Mesendoderm (in vitro differentiated cells): Measurements from ENCODE around the gene ENTPD1.

Experiments
- DNase-seq: peaks from one replicate; pipeline ENCODE4 v3.0.0; 2013
- H2AK5ac ChIP-seq: 2 replicates; pipeline ENCODE4 v1.6.1; 2013; ENCODE audit warnings: low read length, inconsistent platforms
- H2BK120ac ChIP-seq: 2 replicates; pipeline ENCODE4 v1.6.1; 2013; ENCODE audit warnings: low read depth, mild to moderate bottlenecking, low read length, moderate library complexity, mixed read lengths
- H2BK15ac ChIP-seq: replicated peaks from 2 replicates; pipeline ENCODE4 v1.6.1; 2013; ENCODE audit warnings: low read depth, mild to moderate bottlenecking, moderate library complexity
- H2BK5ac ChIP-seq: 2 replicates; pipeline ENCODE4 v1.6.1; 2013; ENCODE audit warnings: low read length, inconsistent platforms
- H3K18ac ChIP-seq: 2 replicates; pipeline ENCODE4 v1.6.1; 2013; ENCODE audit warnings: mild to moderate bottlenecking, low read length, mixed read lengths
- H3K23ac ChIP-seq: one replicate; pipeline ENCODE4 v1.6.1; 2013; ENCODE audit warnings: low read length
- H3K27ac ChIP-seq: 2 replicates; pipeline ENCODE4 v1.5.1; 2013; ENCODE audit warnings: low read depth, mild to moderate bottlenecking, inconsistent platforms, low read length, moderate library complexity
- H3K27me3 ChIP-seq: 2 replicates; pipeline ENCODE4 v1.6.1; 2013; ENCODE audit warnings: low read length, control low read depth, mild to moderate bottlenecking, inconsistent platforms; ENCODE audit not compliant: insufficient read depth, poor library complexity
- H3K36me3 ChIP-seq: 2 replicates; pipeline ENCODE4 v1.6.1; 2013; ENCODE audit warnings: low read length, inconsistent platforms; ENCODE audit not compliant: control insufficient read depth, insufficient read depth
- H3K4ac ChIP-seq: one replicate; pipeline ENCODE4 v1.6.1; 2013; ENCODE audit warnings: low read depth, mild to moderate bottlenecking, low read length, moderate library complexity
- H3K4me1 ChIP-seq: 2 replicates; pipeline ENCODE4 v1.6.1; 2013; ENCODE audit warnings: low read depth, low read length, inconsistent platforms; ENCODE audit not compliant: control insufficient read depth
- H3K4me2 ChIP-seq: 2 replicates; pipeline ENCODE4 v1.6.1; 2013; ENCODE audit warnings: low read length
- H3K4me3 ChIP-seq: 2 replicates; pipeline ENCODE4 v1.5.1; 2013; ENCODE audit warnings: mild to moderate bottlenecking, low read length
- H3K56ac ChIP-seq: one replicate; pipeline ENCODE4 v1.6.1; 2013; ENCODE audit warnings: low read length
- H3K79me1 ChIP-seq: 2 replicates; pipeline ENCODE4 v1.6.1; 2013; ENCODE audit warnings: low read length, inconsistent platforms
- H3K79me2 ChIP-seq: 2 replicates; pipeline ENCODE4 v1.6.1; 2013; ENCODE audit warnings: mild to moderate bottlenecking, low read length; ENCODE audit not compliant: control insufficient read depth, insufficient read depth
- H3K9ac ChIP-seq: 2 replicates; pipeline ENCODE4 v1.6.1; 2013; ENCODE audit warnings: low read length, inconsistent platforms
- H4K5ac ChIP-seq: one replicate; pipeline ENCODE4 v1.6.1; 2013; ENCODE audit warnings: low read length
- H4K8ac ChIP-seq: one replicate; pipeline ENCODE4 v1.6.1; 2013; ENCODE audit warnings: low read depth, mild to moderate bottlenecking, control low read depth, low read length, moderate library complexity
- WGBS: extraction: QIAGEN DNeasy Blood & Tissue Kit; methylation state at CpG from one replicate; pipeline ENCODE4 v1.1.7; 2013; ENCODE audit warnings: low lambda C conversion rate, missing lambda C conversion rate; ENCODE audit not compliant: insufficient coverage; ENCODE audit errors: extremely low coverage; 5-methylcytosine and 5-hydroxymethylcytosine counted together

Gene ENTPD1

DNA sequence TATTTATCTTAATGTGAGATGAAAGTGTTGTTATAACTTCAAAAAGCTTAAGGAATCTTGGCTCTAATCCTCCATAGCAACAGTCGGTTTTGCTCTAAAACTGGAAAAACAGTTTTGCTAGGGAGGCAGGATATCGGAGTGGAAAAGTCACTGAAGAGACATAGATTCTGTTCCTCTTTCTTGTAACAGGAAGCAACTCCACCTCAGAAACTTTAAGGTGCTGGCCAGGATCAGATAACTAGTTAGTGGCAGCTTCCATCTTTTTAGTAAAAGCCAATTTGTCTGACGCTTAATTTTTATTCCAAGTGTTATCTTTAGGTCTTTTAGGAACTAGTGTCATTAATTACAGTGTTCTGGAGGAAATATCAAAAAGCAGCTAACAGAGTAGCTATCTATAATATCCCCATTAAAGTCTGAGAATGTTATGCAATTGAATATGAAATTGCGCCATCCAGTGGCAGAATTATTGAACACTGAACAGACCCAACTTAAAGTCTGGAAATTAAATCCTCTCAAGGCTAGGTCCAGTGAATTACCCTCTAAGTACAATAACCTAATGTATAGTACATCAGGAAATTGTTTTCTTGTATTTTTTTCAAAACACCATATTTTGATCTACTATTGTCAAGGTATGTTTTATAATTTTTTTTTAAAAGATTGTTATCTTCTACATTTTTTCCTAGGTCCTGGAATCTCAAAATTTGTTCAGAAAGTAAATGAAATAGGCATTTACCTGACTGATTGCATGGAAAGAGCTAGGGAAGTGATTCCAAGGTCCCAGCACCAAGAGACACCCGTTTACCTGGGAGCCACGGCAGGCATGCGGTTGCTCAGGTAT, 85.9 kb downstream of the ENTPD1 start:
- H3K23ac ChIP-seq: no peak overlapping the region
- no peak overlapping the region for H2BK15ac ChIP-seq
- no peak overlapping the region for H4K8ac ChIP-seq
- no peak overlapping the region for H2BK120ac ChIP-seq
- no peak overlapping the region for H4K5ac ChIP-seq
- no peaks in the 10 kb centered on the region for H3K79me2 ChIP-seq
- no peaks in the 10 kb centered on the region for H3K27me3 ChIP-seq
- peak overlapping the region; percentile 41 for H3K27ac ChIP-seq
- H3K18ac ChIP-seq: no peak overlapping the region
- H3K4me3 ChIP-seq: no peak overlapping the region
- no peaks in the 10 kb centered on the region for H3K79me1 ChIP-seq
- no peaks in the 10 kb centered on the region for H3K36me3 ChIP-seq
- no peak overlapping the region for H3K56ac ChIP-seq
- H3K4ac ChIP-seq: no peak overlapping the region
- H3K4me2 ChIP-seq: no peak overlapping the region
- no peak overlapping the region for H3K9ac ChIP-seq
- peak; percentile 79 for DNase-seq
- WGBS: no CpG with 5 or more reads among the region's 7 CpGs
- H2AK5ac ChIP-seq: no peak overlapping the region
- H2BK5ac ChIP-seq: no peak overlapping the region
- no peaks in the 10 kb centered on the region for H3K4me1 ChIP-seq

DNA sequence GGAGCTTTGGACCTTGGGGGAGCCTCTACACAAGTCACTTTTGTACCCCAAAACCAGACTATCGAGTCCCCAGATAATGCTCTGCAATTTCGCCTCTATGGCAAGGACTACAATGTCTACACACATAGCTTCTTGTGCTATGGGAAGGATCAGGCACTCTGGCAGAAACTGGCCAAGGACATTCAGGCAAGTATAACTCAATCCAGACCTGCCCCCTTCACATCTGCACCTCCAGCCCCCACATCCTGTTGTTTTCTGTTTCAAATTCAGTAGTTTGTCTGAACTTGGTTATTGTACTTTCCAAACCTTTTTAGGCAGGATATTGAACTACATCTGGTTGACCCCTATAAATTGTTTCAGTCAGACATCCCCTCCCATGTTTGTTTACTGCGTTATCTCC, 89.4 kb downstream of the ENTPD1 start:
- H2AK5ac ChIP-seq: no peak overlapping the region
- no peak overlapping the region for H3K4me3 ChIP-seq
- no peaks in the 10 kb centered on the region for H3K79me1 ChIP-seq
- no peaks in the 10 kb centered on the region for H3K36me3 ChIP-seq
- H2BK15ac ChIP-seq: no peak overlapping the region
- no peak overlapping the region for H2BK5ac ChIP-seq
- H3K56ac ChIP-seq: no peak overlapping the region
- no peak overlapping the region for H3K4me2 ChIP-seq
- no peak overlapping the region for H3K23ac ChIP-seq
- no peak overlapping the region for H4K8ac ChIP-seq
- H3K4ac ChIP-seq: no peak overlapping the region
- no CpG with 5 or more reads among the region's 3 CpGs for WGBS
- H3K4me1 ChIP-seq: no peaks in the 10 kb centered on the region
- H3K27me3 ChIP-seq: no peaks in the 10 kb centered on the region
- no peak for DNase-seq
- no peak overlapping the region for H3K18ac ChIP-seq
- no peak overlapping the region for H3K27ac ChIP-seq
- no peak overlapping the region for H4K5ac ChIP-seq
- H3K79me2 ChIP-seq: no peaks in the 10 kb centered on the region
- no peak overlapping the region for H2BK120ac ChIP-seq
- no peak overlapping the region for H3K9ac ChIP-seq

DNA sequence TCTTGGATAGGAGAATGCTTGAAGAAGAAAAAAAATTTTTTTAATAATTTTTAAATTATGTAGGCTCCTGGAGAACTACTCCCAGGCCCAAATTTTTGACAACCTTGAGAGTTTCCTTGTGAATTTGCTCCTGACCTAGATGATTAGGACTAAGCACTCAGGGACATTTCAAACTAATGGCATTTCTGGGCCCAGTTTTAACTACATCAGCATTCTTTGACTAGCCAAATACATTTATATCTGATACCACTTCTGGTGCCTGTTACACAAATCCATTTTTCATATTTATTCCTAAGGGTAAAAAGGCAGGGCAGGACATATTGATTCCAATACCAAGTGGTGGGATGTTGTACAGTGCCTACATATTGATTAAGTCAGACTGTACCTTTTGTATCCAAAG, 91.0 kb downstream of the ENTPD1 start:
- H3K27me3 ChIP-seq: no peaks in the 10 kb centered on the region
- DNase-seq: no peak
- no peak overlapping the region for H3K9ac ChIP-seq
- H3K18ac ChIP-seq: no peak overlapping the region
- H3K4ac ChIP-seq: no peak overlapping the region
- H3K36me3 ChIP-seq: no peaks in the 10 kb centered on the region
- no peak overlapping the region for H4K8ac ChIP-seq
- no peaks in the 10 kb centered on the region for H3K79me1 ChIP-seq
- no peak overlapping the region for H2BK5ac ChIP-seq
- H3K4me3 ChIP-seq: no peak overlapping the region
- no peak overlapping the region for H2BK15ac ChIP-seq
- H3K56ac ChIP-seq: no peak overlapping the region
- H4K5ac ChIP-seq: no peak overlapping the region
- H3K23ac ChIP-seq: no peak overlapping the region
- H2AK5ac ChIP-seq: no peak overlapping the region
- no peaks in the 10 kb centered on the region for H3K4me1 ChIP-seq
- H3K4me2 ChIP-seq: no peak overlapping the region
- no peaks in the 10 kb centered on the region for H3K79me2 ChIP-seq
- H2BK120ac ChIP-seq: no peak overlapping the region
- no peak overlapping the region for H3K27ac ChIP-seq

DNA sequence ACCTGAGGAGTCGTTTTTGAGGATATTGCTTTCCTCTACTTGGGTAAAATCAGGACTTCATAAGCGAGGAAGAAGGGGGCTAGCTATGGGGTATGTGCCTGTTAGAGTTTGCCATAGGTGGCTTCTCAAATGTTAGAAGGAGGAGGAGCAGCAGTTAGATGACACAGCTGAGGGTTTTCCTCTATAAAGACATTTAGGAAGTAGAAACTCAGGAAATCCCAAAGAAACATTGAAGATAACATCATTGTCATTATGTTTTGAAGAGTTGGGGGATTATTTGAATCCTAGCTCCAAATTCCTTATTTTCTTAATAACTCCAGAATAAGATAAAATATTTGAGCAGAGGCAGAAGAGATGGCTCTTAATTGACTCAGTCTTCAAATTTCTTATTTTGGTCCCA, 92.9 kb downstream of the ENTPD1 start:
- no CpG with 5 or more reads among the region's 2 CpGs for WGBS
- Histone ChIP-seq H3K4ac (no peak overlapping the region), H3K9ac (no peak overlapping the region), H2BK5ac (no peak overlapping the region), H3K27me3 (no peaks in the 10 kb centered on the region), H3K79me2 (no peaks in the 10 kb centered on the region), H3K79me1 (no peaks in the 10 kb centered on the region), H3K23ac (no peak overlapping the region), H3K27ac (no peak overlapping the region), H3K18ac (no peak overlapping the region), H3K4me1 (no peaks in the 10 kb centered on the region), H2BK15ac (no peak overlapping the region), H4K5ac (no peak overlapping the region), H2BK120ac (no peak overlapping the region), H3K4me3 (no peak overlapping the region), H3K4me2 (no peak overlapping the region), H4K8ac (no peak overlapping the region), H2AK5ac (no peak overlapping the region), H3K36me3 (no peaks in the 10 kb centered on the region), H3K56ac (no peak overlapping the region)
- no peak for DNase-seq

DNA sequence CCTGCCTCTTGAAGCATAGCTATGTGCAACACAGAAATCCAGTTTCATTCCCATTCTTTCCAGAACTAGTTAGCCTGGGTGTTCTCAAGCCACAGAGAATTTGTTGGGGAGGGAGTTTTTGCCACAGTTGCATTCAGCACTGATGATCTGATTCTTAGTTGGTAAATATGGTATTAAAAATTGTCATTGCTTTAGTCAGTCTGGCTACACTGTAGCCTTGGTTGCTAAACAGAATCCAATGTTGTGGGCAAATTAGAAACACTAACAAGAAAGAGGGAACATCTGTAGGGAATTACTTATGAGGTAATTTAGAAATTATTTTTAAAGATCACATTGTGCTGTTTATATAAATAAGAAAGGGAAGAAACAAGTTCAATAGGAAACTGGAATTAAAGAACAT, 94.8 kb downstream of the ENTPD1 start:
- Histone ChIP-seq H4K5ac (no peak overlapping the region), H3K36me3 (no peaks in the 10 kb centered on the region), H3K4me2 (no peak overlapping the region), H3K79me1 (no peaks in the 10 kb centered on the region), H3K56ac (no peak overlapping the region), H3K4me1 (no peaks in the 10 kb centered on the region), H3K4me3 (no peak overlapping the region), H2BK15ac (no peak overlapping the region), H3K27me3 (no peaks in the 10 kb centered on the region), H3K27ac (no peak overlapping the region), H3K79me2 (no peaks in the 10 kb centered on the region), H3K18ac (no peak overlapping the region), H2BK120ac (no peak overlapping the region), H2AK5ac (no peak overlapping the region), H3K4ac (no peak overlapping the region), H4K8ac (no peak overlapping the region), H2BK5ac (no peak overlapping the region), H3K23ac (no peak overlapping the region), H3K9ac (no peak overlapping the region)
- DNase-seq: no peak
